CD14-positive monocyte (primary cell): ENCODE measurements around the gene CTNNA2. TPM values are rescaled to one million over a fixed set of nuclear protein-coding genes. Genes with fewer than 3 reads are reported as not detected.

ENCODE experiments used
- DNase-seq, 3 donors: peaks; one replicate each; pipeline ENCODE4 v3.0.0-alpha.2; 2011 to 2022
- H2AFZ ChIP-seq: 2 replicates; pipeline ENCODE4 v1.6.0; 2012; ENCODE audit warnings: mild to moderate bottlenecking, low read depth, low read length, inconsistent platforms; ENCODE audit not compliant: insufficient read depth, poor library complexity, severe bottlenecking
- H3K27ac ChIP-seq, 2 donors: 1 replicate in 1 of 2; 2 replicates in 1 of 2; pipeline ENCODE4 v1.5.1; 2012 to 2013; ENCODE audit warnings: low read length in 2 of 2, control low read depth in 1 of 2, inconsistent platforms in 1 of 2, low read depth in 1 of 2, mild to moderate bottlenecking in 1 of 2
- H3K27me3 ChIP-seq, 2 donors: one replicate each; pipeline versions ENCODE4 v1.6.0 to v1.6.1; 2011 to 2013; ENCODE audit warnings: low read length in 2 of 2; ENCODE audit not compliant: control insufficient read depth in 2 of 2, insufficient read depth in 2 of 2
- H3K36me3 ChIP-seq, 2 donors: replicated peaks in 1 of 2; 1 replicate in 1 of 2; 2 replicates in 1 of 2; pipeline versions ENCODE4 v1.5.1 to v1.6.1; 2012 to 2013; ENCODE audit warnings: low read length in 2 of 2, control low read depth in 1 of 2, inconsistent platforms in 1 of 2, mild to moderate bottlenecking in 1 of 2; ENCODE audit not compliant: insufficient read depth in 2 of 2, control insufficient read depth in 1 of 2
- H3K4me1 ChIP-seq, 2 donors: 1 replicate in 1 of 2; 2 replicates in 1 of 2; pipeline versions ENCODE4 v1.5.1 to v1.6.1; 2012 to 2013; ENCODE audit warnings: low read length in 2 of 2, control low read depth in 1 of 2, inconsistent platforms in 1 of 2, mild to moderate bottlenecking in 1 of 2, moderate library complexity in 1 of 2; ENCODE audit not compliant: insufficient read depth in 2 of 2, control insufficient read depth in 1 of 2
- H3K4me2 ChIP-seq: replicated peaks from 2 replicates; pipeline ENCODE3; 2012; ENCODE audit warnings: low read length, moderate library complexity, mild to moderate bottlenecking; ENCODE audit not compliant: poor library complexity, severe bottlenecking; ENCODE audit errors: extremely low read depth
- H3K4me3 ChIP-seq, 3 experiments: fragments of 200-600 bp in 1 of 3; sonication (generic) in 1 of 3; replicated peaks in 1 of 3; 1 replicate in 2 of 3; 2 replicates in 1 of 3; pipeline ENCODE4 v1.5.1; 2011 to 2013; ENCODE audit warnings: low read length in 3 of 3, mild to moderate bottlenecking in 3 of 3, control low read depth in 2 of 3, low read depth in 2 of 3, inconsistent platforms in 1 of 3, moderate library complexity in 1 of 3
- H3K79me2 ChIP-seq: 2 replicates; pipeline ENCODE4 v1.6.0; 2012; ENCODE audit warnings: mild to moderate bottlenecking, control low read depth, inconsistent platforms, low read length, moderate library complexity; ENCODE audit not compliant: insufficient read depth
- H3K9ac ChIP-seq: 2 replicates; pipeline ENCODE4 v1.6.0; 2017; ENCODE audit warnings: low read length, mild to moderate bottlenecking; ENCODE audit not compliant: insufficient read depth, poor library complexity, severe bottlenecking
- H3K9me3 ChIP-seq, 2 donors: replicated peaks in 1 of 2; 1 replicate in 1 of 2; 2 replicates in 1 of 2; pipeline versions ENCODE4 v1.5.1 to v1.6.1; 2012 to 2013; ENCODE audit warnings: low read length in 2 of 2, control low read depth in 1 of 2; ENCODE audit not compliant: control insufficient read depth in 1 of 2, insufficient read depth in 1 of 2
- H4K20me1 ChIP-seq: 2 replicates; pipeline ENCODE4 v1.6.0; 2012; ENCODE audit warnings: mild to moderate bottlenecking, low read length, control low read depth, moderate library complexity; ENCODE audit not compliant: insufficient read depth
- H3K27ac Mint-ChIP-seq, 7 donors: one replicate each; pipeline ENCODE4 v1.8.0; 2020; ENCODE audit warnings: mild to moderate bottlenecking in 7 of 7, mixed read lengths in 7 of 7, moderate library complexity in 6 of 7, inconsistent platforms in 2 of 7
- H3K27me3 Mint-ChIP-seq, 3 donors: one replicate each; pipeline ENCODE4 v1.8.0; 2021 to 2022; ENCODE audit warnings: low read depth in 3 of 3, mild to moderate bottlenecking in 3 of 3, mixed read lengths in 3 of 3, moderate library complexity in 3 of 3, inconsistent platforms in 1 of 3
- H3K36me3 Mint-ChIP-seq, 2 donors: one replicate each; pipeline ENCODE4 v1.8.0; 2020; ENCODE audit warnings: mixed read lengths in 2 of 2, inconsistent platforms in 1 of 2, mild to moderate bottlenecking in 1 of 2
- H3K4me1 Mint-ChIP-seq: one replicate; pipeline ENCODE4 v1.8.0; 2020; ENCODE audit warnings: mild to moderate bottlenecking, mixed read lengths
- H3K4me3 Mint-ChIP-seq, 2 donors: one replicate each; pipeline ENCODE4 v1.8.0; 2020; ENCODE audit warnings: mild to moderate bottlenecking in 2 of 2, mixed read lengths in 2 of 2, moderate library complexity in 1 of 2
- H3K9me3 Mint-ChIP-seq, 7 donors: one replicate each; pipeline ENCODE4 v1.8.0; 2020 to 2022; ENCODE audit warnings: mixed read lengths in 7 of 7, mild to moderate bottlenecking in 6 of 7, moderate library complexity in 6 of 7, inconsistent platforms in 2 of 7
- WGBS: methylation state at CpG from one replicate; pipeline ENCODE4 v1.1.5; 2013; ENCODE audit warnings: missing lambda C conversion rate; ENCODE audit not compliant: insufficient coverage; 5-methylcytosine and 5-hydroxymethylcytosine counted together
- intact Hi-C, 2 donors: fragments of 100-400 bp; cut with micrococcal nuclease; formaldehyde crosslinking; loops; one replicate each; pipeline versions ENCODE4 v1.15.0 to v1.15.1; 2023
- polyA plus RNA-seq, 3 donors: library from polyadenylated mRNA; depleted of rRNA in 1 of 3; unstranded in 2 of 3; stranded (reverse) in 1 of 3; fragments of 300-500 nt in 2 of 3; fragments of >200 nt in 1 of 3; fragmentation: Illumina TruSeq in 2 of 3; gene quantifications; 1 replicate in 2 of 3; 2 replicates in 1 of 3; pipeline ENCODE4 v1.2.3, GENCODE V29; 2012 to 2021
- TF ChIP-seq, protein P1 (sequence below): fragments of 200-600 bp; IDR thresholded peaks from one replicate; pipeline ENCODE4 v1.8.0; 2022; ENCODE audit warnings: antibody characterized with exemption, mild to moderate bottlenecking

Gene CTNNA2
- polyA plus RNA-seq, 3 donors = not detected

DNA sequence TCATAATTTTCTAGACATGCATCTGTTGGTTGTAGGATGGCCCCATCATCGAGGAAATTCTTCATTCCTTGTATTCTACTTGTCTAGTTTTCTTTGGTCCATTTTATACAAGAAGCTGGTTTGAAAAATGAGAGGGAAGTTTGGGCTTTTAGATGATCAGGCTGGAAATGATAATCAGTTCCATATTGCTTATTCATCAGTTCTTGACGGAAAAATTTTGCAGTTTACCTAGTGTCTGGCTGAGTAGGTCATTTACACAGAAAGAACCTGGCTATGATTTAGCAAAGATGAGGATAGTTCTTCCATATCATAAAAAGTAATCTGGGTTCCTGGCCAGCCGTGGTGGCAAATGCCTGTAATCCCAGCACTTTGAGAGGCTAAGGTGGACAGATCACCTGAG is 416.8 kb downstream of the CTNNA2 start:
- H3K27ac Mint-ChIP-seq = no peak overlapping the region
- Histone ChIP-seq H3K27me3 (no peaks in the 10 kb centered on the region), H3K4me2 (no peak overlapping the region), H4K20me1 (no peaks in the 10 kb centered on the region), H3K27ac (no peak overlapping the region), H2AFZ (no peak overlapping the region), H3K79me2 (no peaks in the 10 kb centered on the region), H3K9ac (no peak overlapping the region), H3K9me3 (no peaks in the 10 kb centered on the region), H3K4me1 (no peaks in the 10 kb centered on the region), H3K36me3 (no peaks in the 10 kb centered on the region), H3K4me3 (no peak overlapping the region)
- TF ChIP-seq, protein P1, sequence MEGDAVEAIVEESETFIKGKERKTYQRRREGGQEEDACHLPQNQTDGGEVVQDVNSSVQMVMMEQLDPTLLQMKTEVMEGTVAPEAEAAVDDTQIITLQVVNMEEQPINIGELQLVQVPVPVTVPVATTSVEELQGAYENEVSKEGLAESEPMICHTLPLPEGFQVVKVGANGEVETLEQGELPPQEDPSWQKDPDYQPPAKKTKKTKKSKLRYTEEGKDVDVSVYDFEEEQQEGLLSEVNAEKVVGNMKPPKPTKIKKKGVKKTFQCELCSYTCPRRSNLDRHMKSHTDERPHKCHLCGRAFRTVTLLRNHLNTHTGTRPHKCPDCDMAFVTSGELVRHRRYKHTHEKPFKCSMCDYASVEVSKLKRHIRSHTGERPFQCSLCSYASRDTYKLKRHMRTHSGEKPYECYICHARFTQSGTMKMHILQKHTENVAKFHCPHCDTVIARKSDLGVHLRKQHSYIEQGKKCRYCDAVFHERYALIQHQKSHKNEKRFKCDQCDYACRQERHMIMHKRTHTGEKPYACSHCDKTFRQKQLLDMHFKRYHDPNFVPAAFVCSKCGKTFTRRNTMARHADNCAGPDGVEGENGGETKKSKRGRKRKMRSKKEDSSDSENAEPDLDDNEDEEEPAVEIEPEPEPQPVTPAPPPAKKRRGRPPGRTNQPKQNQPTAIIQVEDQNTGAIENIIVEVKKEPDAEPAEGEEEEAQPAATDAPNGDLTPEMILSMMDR = no peak
- H3K4me1 Mint-ChIP-seq = no peaks in the 10 kb centered on the region
- intact Hi-C loops = no loop called here
- WGBS = no CpG with 5 or more reads among the region's 3 CpGs
- DNase-seq = no peak
- no peak overlapping the region for H3K4me3 Mint-ChIP-seq
- H3K9me3 Mint-ChIP-seq = no peaks in the 10 kb centered on the region
- H3K36me3 Mint-ChIP-seq = no peaks in the 10 kb centered on the region
- peaks cover 1 to 4% (median 1%) of the 10 kb centered on the region in 3 donors for H3K27me3 Mint-ChIP-seq

DNA sequence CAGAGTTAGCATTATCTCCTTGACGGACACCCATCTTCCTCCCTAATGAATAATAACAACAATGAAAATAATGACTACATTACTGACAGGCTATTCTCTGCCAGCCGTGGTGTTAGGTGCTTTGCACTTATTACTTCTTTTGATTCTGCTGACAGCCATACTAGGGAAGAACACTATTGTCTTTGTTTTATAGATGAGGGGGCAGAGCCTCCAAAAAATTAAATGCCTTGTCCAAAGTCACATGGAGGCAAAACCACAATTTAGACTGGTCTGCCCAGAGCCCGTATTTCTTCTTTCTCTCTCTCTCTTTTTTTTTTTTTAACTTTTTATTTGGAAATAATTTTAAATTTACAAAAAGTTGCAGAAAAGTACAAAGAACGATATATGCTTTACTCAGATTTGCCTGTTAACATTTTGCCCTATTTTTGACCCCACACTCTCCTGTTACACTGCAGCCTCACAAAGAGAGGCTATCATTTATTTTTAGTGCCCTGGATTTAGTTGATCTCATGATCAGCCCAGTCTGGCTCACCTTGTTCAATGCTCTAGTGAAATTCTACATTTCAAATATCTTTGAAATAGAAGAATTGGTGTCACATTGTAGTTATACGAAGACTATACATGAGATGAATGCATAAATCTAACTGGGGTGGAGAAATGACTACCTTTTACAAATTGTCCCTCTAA is 422.3 kb downstream of the CTNNA2 start:
- Histone ChIP-seq H3K27me3 (no peaks in the 10 kb centered on the region), H3K4me3 (no peak overlapping the region), H3K4me2 (no peak overlapping the region), H3K36me3 (no peaks in the 10 kb centered on the region), H2AFZ (no peak overlapping the region), H3K79me2 (no peaks in the 10 kb centered on the region), H3K9me3 (no peaks in the 10 kb centered on the region), H4K20me1 (no peaks in the 10 kb centered on the region), H3K4me1 (no peaks in the 10 kb centered on the region), H3K9ac (no peak overlapping the region), H3K27ac (no peak overlapping the region)
- H3K9me3 Mint-ChIP-seq = no peaks in the 10 kb centered on the region
- no peaks in the 10 kb centered on the region for H3K36me3 Mint-ChIP-seq
- TF ChIP-seq, protein P1 = no peak
- H3K4me1 Mint-ChIP-seq = no peaks in the 10 kb centered on the region
- intact Hi-C loops = no loop called here
- H3K4me3 Mint-ChIP-seq = no peak overlapping the region
- no peak for DNase-seq
- H3K27me3 Mint-ChIP-seq = peaks cover 1 to 5% (median 3%) of the 10 kb centered on the region in 3 donors
- WGBS = 33% methylated on average over 1 of the region's 5 CpGs
- no peak overlapping the region for H3K27ac Mint-ChIP-seq
